GM18951 (cell line): ENCODE data around the gene ABHD12.
"Not testable (repeated sequence)": the region's sequence is repeated elsewhere in the genome, so short reads cannot be mapped to it uniquely, and the experiment has no call there.

ENCODE experiments used
- POLR2A ChIP-seq: IDR thresholded peaks from 4 replicates; pipeline ENCODE4 v1.6.1; 2011; ENCODE audit warnings: mild to moderate bottlenecking; ENCODE audit not compliant: insufficient read length, insufficient read depth; ENCODE audit errors: extremely low read depth
- in situ Hi-C: fragments of 300-500 bp; cut with MboI; formaldehyde crosslinking; loops from one replicate; pipeline ENCODE4 v1.12.0; 2022; ENCODE audit warnings: low sequenced_read_pairs, mixed read lengths, inconsistent platforms; ENCODE audit not compliant: unreplicated experiment

The ABHD12 gene

DNA sequence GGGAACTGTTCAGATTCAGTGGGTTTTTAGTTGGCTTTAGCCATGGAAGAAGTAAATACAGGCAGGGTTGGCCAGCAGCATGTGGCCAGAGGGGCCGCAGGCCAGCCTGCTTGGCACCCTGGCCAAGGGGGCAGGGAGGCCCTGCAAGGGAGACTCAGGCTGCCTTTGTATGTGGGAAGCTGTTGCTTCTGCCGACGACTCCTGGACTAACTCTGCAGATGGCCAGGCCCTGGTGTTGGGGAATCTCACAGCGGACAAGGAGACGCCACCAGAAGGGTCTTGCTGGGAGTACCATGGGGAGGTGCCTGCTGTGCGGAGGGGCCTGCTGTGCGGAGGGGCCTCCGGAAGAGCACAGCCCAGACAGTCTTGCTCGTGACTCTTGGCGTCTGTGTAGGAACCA is 117.6 kb downstream of the ABHD12 start:
- TF ChIP-seq POLR2A, result no peak
- in situ Hi-C loops, result no loop called here

DNA sequence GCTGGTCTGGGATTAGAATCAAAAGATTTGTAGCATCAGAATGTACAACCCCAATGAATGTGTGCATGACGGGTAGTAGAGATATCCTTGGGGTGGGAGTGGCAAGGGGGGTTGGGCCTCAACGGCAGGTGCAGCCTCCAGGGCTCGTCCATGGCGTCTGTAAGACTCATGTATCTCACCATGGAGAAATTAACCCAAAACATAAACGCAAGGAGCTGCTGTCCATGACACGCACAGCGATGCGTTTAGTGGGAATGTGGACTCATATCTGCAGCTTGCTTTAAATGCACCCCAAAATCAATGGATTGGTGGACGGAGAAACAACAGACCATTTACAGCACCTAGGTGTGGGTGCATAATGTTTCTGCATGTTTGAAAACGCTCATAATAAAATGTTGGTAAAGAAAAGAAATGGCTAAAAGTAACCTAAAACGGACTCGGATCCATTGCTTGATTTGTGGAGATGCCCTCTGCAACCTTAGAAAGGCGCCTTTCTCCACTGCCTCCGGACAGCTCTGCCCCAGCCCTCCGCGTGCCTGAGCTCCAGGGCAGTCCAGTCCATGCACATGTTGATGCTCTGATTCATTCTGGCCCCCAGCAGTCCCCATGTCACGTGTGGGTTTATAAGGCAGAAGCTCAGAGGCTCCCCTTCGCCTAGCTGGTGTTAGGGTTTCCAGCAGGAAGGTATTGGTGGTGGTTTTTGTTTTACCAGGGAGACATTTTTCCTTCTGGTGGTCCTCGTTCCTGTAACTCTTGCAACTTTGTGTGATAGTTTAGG is 118.2 kb downstream of the ABHD12 start:
- in situ Hi-C loops, result no loop called here
- no peak for TF ChIP-seq POLR2A

DNA sequence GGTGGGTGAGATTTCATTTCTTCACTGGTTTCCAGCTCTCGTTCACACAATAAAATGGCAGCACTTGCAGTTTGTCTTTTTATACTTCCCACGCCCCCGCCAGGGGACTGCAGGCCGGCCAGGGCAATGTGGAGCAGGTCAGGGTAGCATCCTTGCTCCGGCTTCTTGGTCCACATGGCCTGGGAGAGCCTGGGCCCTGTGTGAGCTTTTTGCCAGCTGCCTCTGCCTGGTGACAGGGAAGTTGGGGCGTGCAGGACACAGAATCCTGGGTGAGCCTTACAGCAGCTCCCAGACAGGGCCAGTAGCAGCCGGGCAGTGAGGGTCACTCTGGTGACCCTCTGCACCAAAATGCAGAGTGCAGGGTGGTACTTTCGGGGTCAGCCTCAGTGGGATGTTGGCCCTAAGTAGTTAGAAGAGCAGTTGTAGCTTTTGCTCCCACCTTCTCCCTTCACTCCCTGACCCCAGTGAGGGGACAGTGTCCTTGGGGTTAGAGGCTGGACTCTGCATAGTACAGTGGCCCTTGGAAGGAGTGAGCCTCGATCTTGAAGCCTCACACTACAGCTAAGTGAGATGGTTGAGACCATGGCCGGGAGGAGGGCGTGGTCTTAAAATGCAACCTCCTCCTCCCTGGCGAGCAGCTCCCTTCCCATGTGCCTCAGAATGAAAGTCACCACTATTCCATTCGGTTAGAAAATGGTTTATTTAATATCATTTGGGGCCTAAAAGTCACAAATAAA is 119.0 kb downstream of the ABHD12 start:
- TF ChIP-seq POLR2A, result no peak
- in situ Hi-C loops, result no loop called here

DNA sequence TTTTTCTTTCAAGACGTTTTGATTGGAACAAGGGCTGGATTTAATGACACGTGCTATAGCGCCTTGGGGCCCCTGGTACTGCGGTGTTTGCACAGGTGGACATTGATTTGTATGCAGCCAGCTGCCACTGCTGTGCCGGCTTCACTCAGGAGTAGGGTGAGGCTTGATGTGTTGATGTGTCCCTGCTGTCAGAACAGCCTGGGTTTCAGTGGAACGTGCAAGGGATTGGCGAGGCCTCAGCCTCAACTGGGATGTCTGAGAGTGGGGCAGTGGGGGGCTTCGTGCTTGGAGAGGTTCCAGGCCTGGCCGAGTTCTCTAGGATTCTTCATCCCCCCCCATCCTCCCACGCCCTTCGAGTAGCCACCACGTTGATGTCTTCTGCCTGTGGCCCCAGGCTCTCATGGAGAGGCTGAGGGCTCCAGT is 119.8 kb downstream of the ABHD12 start:
- in situ Hi-C loops, result no loop called here
- TF ChIP-seq POLR2A, result no peak

DNA sequence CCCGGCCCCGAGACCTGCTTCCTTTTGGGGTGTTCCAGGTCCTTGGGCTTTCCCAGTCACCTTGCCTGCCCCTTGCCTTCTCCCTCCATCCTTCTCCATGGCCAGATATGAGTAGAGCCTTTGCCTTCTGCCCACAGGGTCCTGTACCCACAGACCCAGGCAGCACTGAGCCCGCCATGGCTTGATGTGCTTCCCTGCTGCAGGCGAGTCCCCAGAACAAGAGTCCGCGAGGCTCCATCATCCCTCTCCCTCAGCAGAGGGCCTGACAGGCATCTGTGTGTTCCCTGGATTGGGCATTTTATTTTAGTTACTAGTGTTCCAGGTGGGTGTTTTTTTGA is 120.8 kb downstream of the ABHD12 start:
- in situ Hi-C loops, result no loop called here
- no peak for TF ChIP-seq POLR2A

DNA sequence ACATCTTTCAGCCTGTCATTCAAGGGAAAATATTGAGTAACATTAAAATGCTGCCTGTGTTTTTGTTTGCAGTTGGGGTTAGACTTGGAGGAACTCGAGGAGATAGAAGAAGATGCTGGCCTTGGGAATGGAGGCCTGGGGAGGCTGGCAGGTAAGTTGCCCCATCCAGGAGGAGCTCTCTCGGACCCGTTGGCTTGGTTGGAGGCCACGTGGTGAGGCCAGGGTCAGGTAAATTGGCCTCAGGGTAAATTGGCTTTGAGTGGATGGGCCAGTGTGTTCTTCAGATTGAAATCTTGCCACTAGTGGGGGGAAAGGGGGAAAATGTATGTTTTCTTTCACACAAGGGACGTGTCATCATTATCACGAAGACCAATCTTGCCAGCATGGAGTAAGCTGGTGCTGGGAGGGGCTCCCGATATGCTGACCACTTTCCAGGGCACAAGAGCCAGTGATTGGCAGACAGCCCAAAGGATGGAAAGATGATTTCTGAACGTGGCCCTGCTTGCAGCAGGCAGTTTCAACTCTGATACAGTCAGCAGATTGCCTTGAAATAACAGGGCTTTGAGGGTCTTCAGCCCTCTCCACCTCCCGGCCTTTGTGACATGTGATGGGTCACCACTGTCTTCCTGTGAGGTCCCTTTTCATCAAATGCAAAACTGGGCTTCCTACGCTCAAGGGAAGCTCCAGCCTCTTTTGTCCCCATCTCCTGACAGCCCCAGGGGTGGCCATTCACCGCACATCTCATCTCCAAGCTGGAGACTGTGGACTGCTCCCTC is 121.4 kb downstream of the ABHD12 start:
- in situ Hi-C loops, result no loop called here

DNA sequence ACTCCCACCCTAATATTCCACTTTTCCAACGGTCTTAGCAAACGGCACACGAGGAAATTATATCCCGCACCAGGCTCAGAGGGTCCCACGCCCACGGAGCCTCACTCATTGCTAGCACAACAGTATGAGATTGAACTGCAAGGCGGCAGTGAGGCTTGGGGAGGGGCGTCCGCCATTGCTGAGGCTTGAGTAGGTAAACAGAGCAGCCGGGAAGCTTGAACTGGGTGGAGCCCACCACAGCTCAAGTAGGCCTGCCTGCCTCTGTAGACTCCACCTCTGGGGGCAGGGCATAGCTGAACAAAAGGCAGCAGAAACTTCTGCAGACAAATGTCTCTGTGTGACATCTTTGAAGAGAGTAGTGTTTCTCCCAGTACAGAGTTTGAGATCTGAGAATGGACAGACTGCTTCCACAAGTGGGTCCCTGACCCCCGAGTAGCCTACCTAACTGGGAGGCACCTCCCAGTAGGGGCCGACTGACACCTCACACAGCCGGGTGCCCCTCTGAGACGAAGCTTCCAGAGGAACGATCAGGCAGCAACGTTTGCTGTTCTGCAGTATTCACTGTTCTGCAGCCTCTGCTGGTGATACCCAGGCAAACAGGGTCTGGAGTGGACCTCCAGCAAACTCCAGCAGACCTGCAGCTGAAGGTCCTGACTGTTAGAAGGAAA is 129.7 kb downstream of the ABHD12 start:
- in situ Hi-C loops, result not testable (repeated sequence)

More for the DNA sequence above, 121.4 kb downstream of the ABHD12 start:
- TF ChIP-seq POLR2A, result no peak

DNA sequence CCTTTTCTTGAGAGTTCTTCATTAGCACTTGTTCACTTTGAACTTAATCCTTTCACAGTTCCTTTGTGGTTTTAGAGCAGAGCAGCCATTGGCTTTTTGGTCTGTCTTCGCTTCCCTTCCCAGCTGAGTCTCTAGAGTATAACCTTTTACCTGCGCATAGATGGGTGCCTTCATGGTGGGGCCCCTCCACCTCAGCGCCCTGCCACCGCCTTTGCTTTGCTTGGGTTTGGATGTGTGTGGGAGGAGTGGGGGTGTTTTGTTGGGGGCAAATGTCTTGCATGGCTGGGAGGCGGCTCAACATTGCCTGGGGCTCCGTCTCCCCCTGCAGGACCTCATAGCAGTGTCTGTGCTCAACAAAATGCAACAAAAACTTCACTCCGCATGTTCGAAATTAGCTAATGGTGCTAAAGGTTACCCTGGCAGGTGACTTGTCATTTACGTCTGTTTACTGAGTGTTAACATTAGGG is 130.8 kb downstream of the ABHD12 start:
- TF ChIP-seq POLR2A, result no peak
- in situ Hi-C loops, result no loop called here

DNA sequence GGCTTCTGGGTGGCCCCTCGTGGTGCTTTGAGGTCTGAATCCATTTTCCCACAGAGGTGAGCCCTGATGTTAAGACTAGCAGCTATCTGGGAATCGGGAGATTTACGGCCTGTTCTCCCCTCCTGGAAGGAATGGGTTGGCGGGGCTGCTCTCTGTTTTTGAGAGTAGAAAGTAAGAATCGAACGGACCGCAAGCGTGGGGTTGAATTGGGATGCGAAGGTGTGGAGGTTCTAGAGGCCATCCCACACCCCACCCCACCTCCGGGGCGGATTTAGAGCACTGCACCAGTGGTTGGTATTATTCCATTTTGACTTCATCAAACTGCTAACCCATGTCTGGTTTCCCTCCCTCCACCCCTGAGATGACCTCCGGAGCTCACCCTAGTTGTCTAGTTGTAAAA is 131.3 kb downstream of the ABHD12 start:
- no peak for TF ChIP-seq POLR2A
- in situ Hi-C loops, result no loop called here

DNA sequence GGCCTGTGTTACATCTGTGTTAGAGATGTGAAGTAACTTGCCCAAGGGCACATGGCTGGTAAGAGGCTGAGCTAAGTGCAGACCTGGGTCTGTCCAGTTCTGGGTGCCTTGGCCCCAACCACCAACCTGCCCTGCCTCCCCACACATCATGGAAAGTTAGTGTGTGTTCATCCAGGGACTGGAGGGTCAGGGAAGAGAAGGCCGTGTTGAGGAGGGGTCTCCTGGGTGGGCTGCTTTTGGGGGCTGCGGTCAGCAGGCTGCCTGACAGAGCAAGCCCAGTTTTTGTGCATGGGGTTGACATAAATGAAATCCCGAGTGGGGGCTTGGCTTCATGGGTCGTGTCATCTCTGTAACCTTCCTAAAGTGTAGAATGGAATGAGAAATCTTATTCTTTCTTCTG is 131.8 kb downstream of the ABHD12 start:
- no peak for TF ChIP-seq POLR2A
- in situ Hi-C loops, result no loop called here

DNA sequence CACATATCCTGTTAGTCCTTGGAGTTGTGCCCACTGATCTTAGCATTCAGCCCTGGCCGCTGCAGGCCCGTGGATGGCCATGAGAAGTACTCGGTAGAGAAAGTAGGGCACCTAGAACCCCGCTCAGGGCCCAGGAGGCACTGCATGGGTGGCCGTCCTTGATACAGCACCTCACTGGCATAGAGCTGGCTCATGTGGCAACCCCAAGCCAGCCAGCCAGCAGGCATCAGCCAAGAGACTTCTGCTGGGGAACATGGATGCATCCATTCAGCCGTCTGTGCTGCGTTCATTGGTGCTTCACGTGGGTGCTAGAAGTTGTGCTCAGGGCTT is 132.2 kb downstream of the ABHD12 start:
- in situ Hi-C loops, result no loop called here
- TF ChIP-seq POLR2A, result no peak

DNA sequence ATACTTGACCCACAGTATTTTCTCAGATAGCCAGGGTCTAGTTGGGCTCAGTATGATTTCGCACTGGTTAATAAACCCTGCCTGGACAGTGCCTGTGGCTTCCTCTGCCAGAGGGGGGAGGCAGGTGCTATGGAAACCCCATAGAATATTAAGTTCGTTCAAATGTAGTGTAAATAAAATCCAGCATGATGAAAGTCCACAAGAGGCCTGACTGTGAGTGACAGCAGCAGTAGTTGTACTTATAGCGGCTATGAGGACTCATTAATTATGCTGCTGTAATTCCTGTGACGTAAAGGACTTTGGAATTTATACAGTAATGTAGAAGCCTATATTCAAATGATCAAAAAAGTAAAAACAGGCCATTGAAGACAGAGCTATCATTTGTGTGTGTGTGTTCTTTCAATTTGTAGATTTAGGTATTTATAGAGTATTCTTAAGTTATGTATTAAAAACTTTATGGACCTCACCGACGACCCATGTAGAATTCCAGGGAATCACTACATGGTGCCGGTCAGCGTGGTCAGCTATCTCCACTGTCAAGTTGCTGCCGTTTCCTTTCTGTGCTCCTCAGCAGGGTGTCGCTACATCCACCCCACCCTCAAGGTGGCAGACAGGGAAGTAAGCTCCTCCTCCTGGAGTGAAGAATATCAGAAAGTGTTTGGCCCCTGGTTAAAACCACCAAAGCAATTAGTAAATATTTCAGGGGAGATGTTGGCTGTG is 132.7 kb downstream of the ABHD12 start:
- in situ Hi-C loops, result no loop called here

DNA sequence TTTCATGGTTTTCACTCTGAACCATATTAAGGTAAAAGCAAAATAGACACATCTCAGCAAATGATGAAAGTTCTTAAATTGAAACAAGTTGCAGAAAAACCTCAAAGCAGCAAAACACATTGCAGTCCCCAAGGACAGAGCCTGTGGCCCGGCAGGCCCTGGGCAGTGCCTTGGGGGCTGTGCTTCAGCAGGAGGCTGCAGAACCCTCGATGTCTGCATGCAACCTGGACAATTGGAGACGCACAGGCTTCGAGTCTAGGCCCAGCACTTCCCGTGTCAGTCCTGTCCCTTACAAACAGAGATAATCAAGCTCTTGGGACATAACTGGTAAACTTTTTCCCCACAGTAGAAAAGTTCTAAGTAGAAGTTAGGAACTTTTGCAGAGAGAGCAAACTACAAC is 133.5 kb downstream of the ABHD12 start:
- no peak for TF ChIP-seq POLR2A
- in situ Hi-C loops, result no loop called here

More for the DNA sequence above, 132.7 kb downstream of the ABHD12 start:
- TF ChIP-seq POLR2A, result no peak
